T-helper 2 cell treated with Interferon-gamma antibody and Interleukin-4, amounts not matched to agents 5 μg/mL and 100 μg/mL, for 36 hours (primary cell): ENCODE data around the gene GNB1L.

Experiments
- DNase-seq: peaks from one replicate; pipeline ENCODE4 v3.0.0; 2021; ENCODE audit warnings: low spot score
- H3K27ac Mint-ChIP-seq: one replicate; pipeline ENCODE4 v1.8.0; 2021; ENCODE audit warnings: mild to moderate bottlenecking, mixed read lengths
- H3K27me3 Mint-ChIP-seq: one replicate; pipeline ENCODE4 v1.8.0; 2021; ENCODE audit warnings: low read depth, mixed read lengths
- H3K36me3 Mint-ChIP-seq: one replicate; pipeline ENCODE4 v1.8.0; 2021; ENCODE audit warnings: low read depth, mixed read lengths
- H3K4me1 Mint-ChIP-seq: one replicate; pipeline ENCODE4 v1.8.0; 2021; ENCODE audit warnings: low read depth, mixed read lengths
- H3K4me3 Mint-ChIP-seq: one replicate; pipeline ENCODE4 v1.8.0; 2022; ENCODE audit warnings: mild to moderate bottlenecking, moderate library complexity, mixed read lengths
- H3K9me3 Mint-ChIP-seq: one replicate; pipeline ENCODE4 v1.8.0; 2021; ENCODE audit warnings: mixed read lengths

Gene GNB1L

GRCh38 chr22:19734163-19734562, 120.5 kb downstream of the GNB1L start:
- H3K4me3 Mint-ChIP-seq, result no peak overlapping the region
- H3K4me1 Mint-ChIP-seq, result peaks cover 2% of the 10 kb centered on the region
- H3K27me3 Mint-ChIP-seq, result peaks cover 2% of the 10 kb centered on the region
- no peaks in the 10 kb centered on the region for H3K36me3 Mint-ChIP-seq
- no peak overlapping the region for H3K27ac Mint-ChIP-seq
- H3K9me3 Mint-ChIP-seq, result no peaks in the 10 kb centered on the region
- DNase-seq, result no peak

GRCh38 chr22:19733755-19734154, 120.9 kb downstream of the GNB1L start:
- peaks cover 2% of the 10 kb centered on the region for H3K27me3 Mint-ChIP-seq
- DNase-seq, result no peak
- no peak overlapping the region for H3K27ac Mint-ChIP-seq
- H3K36me3 Mint-ChIP-seq, result no peaks in the 10 kb centered on the region
- peaks cover 2% of the 10 kb centered on the region for H3K4me1 Mint-ChIP-seq
- no peak overlapping the region for H3K4me3 Mint-ChIP-seq
- no peaks in the 10 kb centered on the region for H3K9me3 Mint-ChIP-seq
